ENCODE data around the gene ZNF621. TPM values are rescaled to one million over a fixed set of nuclear protein-coding genes. Genes with fewer than 3 reads are reported as not detected.

ZNF621 gene
- total RNA-seq, 1 experiment from 2014 or later = 24.9 TPM

DNA sequence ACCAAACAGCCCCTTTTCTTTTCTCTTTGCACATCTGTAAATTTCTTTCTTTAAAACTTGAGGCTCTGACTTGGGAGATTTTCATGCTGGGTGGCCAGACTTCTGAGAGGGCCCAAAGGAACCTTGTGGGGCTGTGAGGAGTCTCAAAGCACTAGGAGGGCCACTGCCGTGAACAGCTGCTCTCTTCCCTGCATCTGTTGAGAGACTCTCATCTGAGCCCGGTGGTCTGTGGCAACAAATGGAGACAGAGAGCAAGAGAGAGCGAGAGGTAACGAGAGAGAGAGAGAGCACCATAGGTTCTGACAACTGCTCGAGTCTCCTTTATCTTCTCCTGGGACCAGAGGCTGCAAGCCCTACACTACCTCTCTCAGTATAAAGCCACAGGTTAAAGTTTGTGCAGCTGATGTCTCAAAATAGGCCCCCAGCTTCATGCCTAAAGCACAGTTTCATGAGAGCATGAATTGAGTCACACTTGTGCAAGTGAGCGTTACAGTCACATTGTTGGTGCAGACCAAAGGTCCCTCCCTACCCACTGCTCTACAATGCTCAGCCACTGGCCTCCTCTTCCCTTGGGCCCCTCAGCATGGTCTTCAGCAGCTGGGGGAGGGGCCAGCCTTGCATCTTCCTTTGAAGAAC is 60.7 kb downstream of the ZNF621 start:
- DNase-seq (ENCODE audit: low read depth, low spot score) (no peak), ATAC-seq (no peak)
- Histone ChIP-seq H3K4me3 (ENCODE audit: low read depth in 2 of 2, low read length in 2 of 2) (no peak overlapping the region), H3K9me3 (ENCODE audit: control insufficient read depth, insufficient read depth, low read depth, low read length) (no peaks in the 10 kb centered on the region), H3K27ac (ENCODE audit: low read length) (no peak overlapping the region), H3K4me1 (ENCODE audit: control insufficient read depth, insufficient read depth, low read length) (no peaks in the 10 kb centered on the region), H3K36me3 (ENCODE audit: control insufficient read depth, insufficient read depth, low read length) (no peaks in the 10 kb centered on the region), H3K27me3 (ENCODE audit: control insufficient read depth, insufficient read depth, low read length) (no peaks in the 10 kb centered on the region)
- intact Hi-C loops (cut with micrococcal nuclease; ENCODE audit: unreplicated experiment) (no loop called here), in situ Hi-C loops (cut with HindIII; ENCODE audit: low pct_unique_long_range_greater_than_20kb, low sequenced_read_pairs) (no loop called here)
- ChIA-PET POLR2A (interaction anchor here (1.0 kb wide), 1 partner anchor 617 kb away, joined by 3 read pairs; no protein-coding TSS in a partner anchor), CTCF (no interaction called here)
- TF ChIP-seq CTCF (IDR thresholded peaks at IDR 0.05) (no peak), SIN3A (IDR thresholded peaks at IDR 0.05; ENCODE audit: borderline replicate concordance, insufficient read depth, low read depth, low read length) (no peak), POLR2AphosphoS5 (IDR thresholded peaks at IDR 0.05; ENCODE audit: low read depth, low read length) (no peak), TCF7L2 (IDR thresholded peaks at IDR 0.05; ENCODE audit: low read depth, low read length) (no peak)
- TF ChIP-seq, protein P1, sequence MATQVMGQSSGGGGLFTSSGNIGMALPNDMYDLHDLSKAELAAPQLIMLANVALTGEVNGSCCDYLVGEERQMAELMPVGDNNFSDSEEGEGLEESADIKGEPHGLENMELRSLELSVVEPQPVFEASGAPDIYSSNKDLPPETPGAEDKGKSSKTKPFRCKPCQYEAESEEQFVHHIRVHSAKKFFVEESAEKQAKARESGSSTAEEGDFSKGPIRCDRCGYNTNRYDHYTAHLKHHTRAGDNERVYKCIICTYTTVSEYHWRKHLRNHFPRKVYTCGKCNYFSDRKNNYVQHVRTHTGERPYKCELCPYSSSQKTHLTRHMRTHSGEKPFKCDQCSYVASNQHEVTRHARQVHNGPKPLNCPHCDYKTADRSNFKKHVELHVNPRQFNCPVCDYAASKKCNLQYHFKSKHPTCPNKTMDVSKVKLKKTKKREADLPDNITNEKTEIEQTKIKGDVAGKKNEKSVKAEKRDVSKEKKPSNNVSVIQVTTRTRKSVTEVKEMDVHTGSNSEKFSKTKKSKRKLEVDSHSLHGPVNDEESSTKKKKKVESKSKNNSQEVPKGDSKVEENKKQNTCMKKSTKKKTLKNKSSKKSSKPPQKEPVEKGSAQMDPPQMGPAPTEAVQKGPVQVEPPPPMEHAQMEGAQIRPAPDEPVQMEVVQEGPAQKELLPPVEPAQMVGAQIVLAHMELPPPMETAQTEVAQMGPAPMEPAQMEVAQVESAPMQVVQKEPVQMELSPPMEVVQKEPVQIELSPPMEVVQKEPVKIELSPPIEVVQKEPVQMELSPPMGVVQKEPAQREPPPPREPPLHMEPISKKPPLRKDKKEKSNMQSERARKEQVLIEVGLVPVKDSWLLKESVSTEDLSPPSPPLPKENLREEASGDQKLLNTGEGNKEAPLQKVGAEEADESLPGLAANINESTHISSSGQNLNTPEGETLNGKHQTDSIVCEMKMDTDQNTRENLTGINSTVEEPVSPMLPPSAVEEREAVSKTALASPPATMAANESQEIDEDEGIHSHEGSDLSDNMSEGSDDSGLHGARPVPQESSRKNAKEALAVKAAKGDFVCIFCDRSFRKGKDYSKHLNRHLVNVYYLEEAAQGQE (IDR thresholded peaks at IDR 0.05; ENCODE audit: insufficient read depth in 1 of 2, low read depth in 2 of 2, low read length in 1 of 2) = no peak
- BruUV-seq (replicated peaks) = no TSS peak

- Histone ChIP-seq H3K27ac (ENCODE audit: low read length) (no peak overlapping the region), H3K36me3 (ENCODE audit: control insufficient read depth, insufficient read depth, low read length) (no peaks in the 10 kb centered on the region), H3K4me1 (ENCODE audit: control insufficient read depth, insufficient read depth, low read length) (no peaks in the 10 kb centered on the region), H3K27me3 (ENCODE audit: control insufficient read depth, insufficient read depth, low read length) (no peaks in the 10 kb centered on the region), H3K9me3 (ENCODE audit: control insufficient read depth, insufficient read depth, low read depth, low read length) (no peaks in the 10 kb centered on the region), H3K4me3 (ENCODE audit: low read depth in 2 of 2, low read length in 2 of 2) (no peak overlapping the region)
- DNase-seq (ENCODE audit: low read depth, low spot score) (no peak), ATAC-seq (no peak)
- POLR2A ChIA-PET = no interaction called here
- CTCF ChIA-PET = no interaction called here
- in situ Hi-C loops (cut with HindIII; ENCODE audit: low pct_unique_long_range_greater_than_20kb, low sequenced_read_pairs) = no loop called here
- intact Hi-C loops (cut with micrococcal nuclease; ENCODE audit: unreplicated experiment) = no loop called here
- no TSS peak for BruUV-seq (replicated peaks)
- TF ChIP-seq SIN3A (IDR thresholded peaks at IDR 0.05; ENCODE audit: borderline replicate concordance, insufficient read depth, low read depth, low read length) (no peak), TCF7L2 (IDR thresholded peaks at IDR 0.05; ENCODE audit: low read depth, low read length) (no peak), POLR2AphosphoS5 (IDR thresholded peaks at IDR 0.05; ENCODE audit: low read depth, low read length) (no peak), CTCF (IDR thresholded peaks at IDR 0.05) (no peak)
- TF ChIP-seq, protein P1 (IDR thresholded peaks at IDR 0.05; ENCODE audit: insufficient read depth in 1 of 2, low read depth in 2 of 2, low read length in 1 of 2) = no peak
These were observed 62.1 kb downstream of the ZNF621 start for GRCh38 chr3:40586901-40587300.
